NCI-H345 treated with DMSO at 0.1 percent for 48 hours (cell line): ENCODE measurements around the gene VANGL2.
A peak's percentile ranks its signal among the peaks of the same experiment; 100 is the strongest.

Experiments used
- DNase-seq: peaks from one replicate; lab custom pipeline; 2025; ENCODE audit not compliant: unreplicated experiment; lab: John Stamatoyannopoulos, UW

Gene VANGL2

GRCh38 chr1:160400223-160400645, at the start of gene VANGL2:
VANGL2 (plus strand) TSS chr1:160400564; CDS start chr1:160415838, 15,274 bp downstream.
- peak; percentile 51 for DNase-seq

GRCh38 chr1:160351629-160352028, 48.7 kb upstream of the VANGL2 start:
- DNase-seq = no peak

- no peak for DNase-seq
These were observed 47.8 kb upstream of the VANGL2 start for GRCh38 chr1:160352555-160352954.

- DNase-seq = no peak
These were observed 47.1 kb upstream of the VANGL2 start for GRCh38 chr1:160353223-160353622.

GRCh38 chr1:160354388-160354985, 45.9 kb upstream of the VANGL2 start:
- peak; percentile 2 for DNase-seq

GRCh38 chr1:160357286-160358002, 42.9 kb upstream of the VANGL2 start:
- DNase-seq = no peak

- DNase-seq = no peak
These were observed 42.3 kb upstream of the VANGL2 start for GRCh38 chr1:160358073-160358472.

- DNase-seq = no peak
These were observed 40.7 kb upstream of the VANGL2 start for GRCh38 chr1:160359559-160360226.

- no peak for DNase-seq
These were observed 40.1 kb upstream of the VANGL2 start for GRCh38 chr1:160360227-160360695.

GRCh38 chr1:160361199-160361598, 39.2 kb upstream of the VANGL2 start:
- no peak for DNase-seq

GRCh38 chr1:160361814-160362167, 38.6 kb upstream of the VANGL2 start:
- DNase-seq = no peak

- no peak for DNase-seq
These were observed 38.0 kb upstream of the VANGL2 start for GRCh38 chr1:160362168-160362957.

- no peak for DNase-seq
These were observed 37.4 kb upstream of the VANGL2 start for GRCh38 chr1:160363010-160363409.

GRCh38 chr1:160363951-160364735, 36.2 kb upstream of the VANGL2 start:
- no peak for DNase-seq

GRCh38 chr1:160365325-160365724, 35.0 kb upstream of the VANGL2 start:
- no peak for DNase-seq

GRCh38 chr1:160366731-160367515, 33.4 kb upstream of the VANGL2 start, which contains the start of gene NHLH1:
NHLH1 (plus strand) TSS chr1:160367071; CDS start chr1:160370732, 3,661 bp downstream.
- no peak for DNase-seq

GRCh38 chr1:160367516-160367900, 32.9 kb upstream of the VANGL2 start:
- no peak for DNase-seq

- no peak for DNase-seq
These were observed 32.1 kb upstream of the VANGL2 start for GRCh38 chr1:160367934-160368923.
